ENCODE data around the gene NUDT17.
A peak's percentile ranks its signal among the peaks of the same experiment; 100 is the strongest.

NUDT17 gene

DNA sequence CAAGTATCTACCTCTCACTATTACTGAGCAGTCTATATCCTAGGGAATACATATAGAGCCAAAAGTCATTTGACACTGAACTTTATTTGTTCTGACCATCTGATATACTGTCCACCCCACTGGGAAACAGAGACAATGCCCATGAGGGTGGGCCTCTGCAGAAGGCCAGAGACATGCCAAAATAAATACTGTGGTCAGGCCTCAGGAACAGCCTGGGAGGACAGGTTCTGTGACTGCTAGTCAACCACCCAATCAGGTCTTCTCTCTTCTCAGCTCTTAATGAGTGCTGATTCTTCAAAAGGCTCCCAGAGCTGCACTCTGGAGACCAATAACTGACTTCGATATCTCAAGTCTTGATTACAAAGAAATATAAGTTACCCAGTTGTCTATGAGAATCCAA is 45.7 kb downstream of the NUDT17 start:
- Histone ChIP-seq H3K36me3 (ENCODE audit: insufficient read depth, low read length) (no peaks in the 10 kb centered on the region), H3K4me1 (ENCODE audit: insufficient read depth, low read length) (peaks cover 18% of the 10 kb centered on the region), H3K9me3 (ENCODE audit: control insufficient read depth, insufficient read depth, low read length) (no peaks in the 10 kb centered on the region), H3K9ac (ENCODE audit: low read depth, low read length) (no peak overlapping the region)

- Histone ChIP-seq H3K9me3 (ENCODE audit: control insufficient read depth, insufficient read depth, low read length) (no peaks in the 10 kb centered on the region), H3K36me3 (ENCODE audit: insufficient read depth, low read length) (no peaks in the 10 kb centered on the region), H3K4me1 (ENCODE audit: insufficient read depth, low read length) (peaks cover 18% of the 10 kb centered on the region), H3K9ac (ENCODE audit: low read depth, low read length) (peak overlapping the region; percentile 30; the same call in 1 of the 2 replicates)
Observed at GRCh38 chr1:145891587-145892485, 46.4 kb downstream of the NUDT17 start.

DNA sequence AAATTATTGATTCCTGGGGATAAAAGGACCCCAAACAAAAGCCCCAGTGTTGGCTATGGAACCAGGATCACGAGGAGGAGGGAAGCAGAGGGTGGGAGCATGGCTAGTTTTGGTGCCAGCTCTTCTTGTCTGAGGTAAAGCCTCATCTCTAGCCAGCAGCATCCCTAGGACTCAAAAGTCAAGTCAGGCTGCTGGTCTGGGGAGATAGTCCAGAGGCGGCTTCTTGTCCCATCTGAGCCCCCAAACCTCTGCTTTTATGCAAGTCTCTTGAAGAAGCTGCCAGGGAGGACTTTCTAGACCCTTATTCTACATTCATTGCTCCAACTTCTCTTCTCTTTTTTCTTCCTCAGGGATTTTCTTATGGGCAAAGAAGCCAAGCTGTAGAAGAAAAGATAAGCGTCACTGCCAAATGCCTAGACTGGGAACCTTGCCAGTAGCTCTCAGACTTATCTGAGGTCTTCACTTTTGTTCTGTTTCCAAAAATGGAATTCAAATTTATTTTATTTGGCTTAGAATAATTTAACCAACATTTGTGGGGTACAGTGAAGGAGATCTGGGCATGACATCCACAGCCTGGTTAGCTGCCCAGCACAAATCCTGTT is 47.2 kb downstream of the NUDT17 start:
- peaks cover 18% of the 10 kb centered on the region for H3K4me1 ChIP-seq (ENCODE audit: insufficient read depth, low read length)
- H3K9me3 ChIP-seq (ENCODE audit: control insufficient read depth, insufficient read depth, low read length), result no peaks in the 10 kb centered on the region
- H3K9ac ChIP-seq (ENCODE audit: low read depth, low read length), result 0 out of 2 replicates have a peak overlapping the region, but pooled peaks have one; percentile 30
- no peaks in the 10 kb centered on the region for H3K36me3 ChIP-seq (ENCODE audit: insufficient read depth, low read length)

DNA sequence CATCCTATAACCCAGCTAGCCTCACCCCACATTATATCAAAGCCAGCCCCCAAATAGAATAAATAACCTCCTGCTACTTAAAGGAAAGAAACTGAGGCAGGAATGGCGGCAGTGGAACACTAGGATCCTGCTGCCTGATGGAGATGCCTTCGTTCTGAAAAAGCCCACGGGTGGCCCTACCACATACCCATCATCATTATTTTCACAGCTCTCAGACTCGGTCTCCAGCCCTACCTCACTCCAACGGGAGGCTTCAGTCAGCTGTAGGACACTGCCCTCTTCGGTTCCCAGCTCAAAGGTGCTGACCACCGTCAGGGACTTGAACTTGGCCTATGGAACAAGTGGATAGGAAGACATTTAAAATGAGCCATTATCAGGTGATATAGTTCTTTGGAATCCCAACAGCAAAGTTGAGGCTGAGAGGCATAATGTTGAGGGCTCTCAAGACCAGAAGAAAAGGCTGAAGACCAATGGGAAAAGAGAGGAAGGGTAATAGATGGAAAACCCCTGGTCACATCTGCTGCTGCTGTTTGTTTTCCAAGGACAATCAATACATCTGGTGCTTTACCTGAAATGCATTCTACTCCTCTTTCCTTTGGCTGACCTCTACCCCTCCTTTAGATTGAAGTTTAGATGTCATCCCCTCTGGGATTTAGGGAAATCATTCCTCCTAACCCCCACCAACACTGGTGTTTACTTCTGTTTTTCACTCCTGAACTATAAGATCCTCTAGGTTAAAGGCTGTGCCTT is 48.1 kb downstream of the NUDT17 start:
- H3K36me3 ChIP-seq (ENCODE audit: insufficient read depth, low read length), result no peaks in the 10 kb centered on the region
- H3K4me1 ChIP-seq (ENCODE audit: insufficient read depth, low read length), result peaks cover 18% of the 10 kb centered on the region
- no peak overlapping the region for H3K9ac ChIP-seq (ENCODE audit: low read depth, low read length)
- H3K9me3 ChIP-seq (ENCODE audit: control insufficient read depth, insufficient read depth, low read length), result no peaks in the 10 kb centered on the region

DNA sequence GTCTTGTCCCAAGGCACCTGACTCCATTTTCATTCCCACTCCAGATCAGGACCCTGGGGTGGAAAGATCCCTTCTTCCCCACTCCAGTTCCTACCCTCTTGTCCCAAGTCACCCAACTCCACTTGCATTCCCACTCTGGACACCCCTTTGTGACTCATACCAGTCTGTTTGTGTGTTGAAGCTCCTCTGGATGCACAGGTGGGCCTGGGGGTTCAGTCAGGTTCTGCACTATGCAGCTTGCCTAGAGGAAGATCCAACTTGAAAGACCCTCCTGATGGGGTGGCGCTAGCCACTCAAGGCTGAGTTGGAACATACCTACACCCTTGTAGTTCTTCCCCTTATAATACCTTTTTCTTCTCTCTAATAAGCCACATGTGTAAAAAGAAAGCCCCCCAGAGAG is 50.0 kb downstream of the NUDT17 start:
- Histone ChIP-seq H3K36me3 (ENCODE audit: insufficient read depth, low read length) (no peaks in the 10 kb centered on the region), H3K4me1 (ENCODE audit: insufficient read depth, low read length) (peaks cover 18% of the 10 kb centered on the region), H3K9me3 (ENCODE audit: control insufficient read depth, insufficient read depth, low read length) (no peaks in the 10 kb centered on the region), H3K9ac (ENCODE audit: low read depth, low read length) (no peak overlapping the region)

DNA sequence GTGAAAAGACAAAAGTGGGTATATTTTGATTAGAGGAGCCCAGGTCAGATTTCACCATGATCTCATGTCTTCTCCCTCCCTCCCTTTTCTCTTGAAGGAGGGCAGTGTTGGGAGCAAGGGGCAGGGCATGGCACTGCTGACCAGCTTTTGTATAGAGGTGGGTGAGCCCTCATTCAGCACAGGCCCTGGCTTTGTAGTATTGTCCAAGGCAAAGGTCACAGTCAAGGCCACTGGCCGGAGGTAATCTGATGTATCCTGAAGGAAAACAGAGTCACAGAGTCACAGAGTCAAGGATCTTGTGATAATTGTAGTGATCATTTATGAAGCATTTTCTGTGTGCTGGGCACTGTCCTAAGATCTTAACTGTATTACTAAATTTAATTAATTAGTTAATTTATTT is 52.5 kb downstream of the NUDT17 start:
- Histone ChIP-seq H3K9me3 (ENCODE audit: control insufficient read depth, insufficient read depth, low read length) (no peaks in the 10 kb centered on the region), H3K36me3 (ENCODE audit: insufficient read depth, low read length) (no peaks in the 10 kb centered on the region), H3K4me1 (ENCODE audit: insufficient read depth, low read length) (no peaks in the 10 kb centered on the region), H3K9ac (ENCODE audit: low read depth, low read length) (no peak overlapping the region)
